ENCODE data around the gene RAD51B. TPM values are rescaled to one million over a fixed set of nuclear protein-coding genes. Genes with fewer than 3 reads are reported as not detected.
A peak's percentile ranks its signal among the peaks of the same experiment; 100 is the strongest.

The RAD51B gene
- total RNA-seq, 1 experiment from 2014 or later = 20.0 TPM

DNA sequence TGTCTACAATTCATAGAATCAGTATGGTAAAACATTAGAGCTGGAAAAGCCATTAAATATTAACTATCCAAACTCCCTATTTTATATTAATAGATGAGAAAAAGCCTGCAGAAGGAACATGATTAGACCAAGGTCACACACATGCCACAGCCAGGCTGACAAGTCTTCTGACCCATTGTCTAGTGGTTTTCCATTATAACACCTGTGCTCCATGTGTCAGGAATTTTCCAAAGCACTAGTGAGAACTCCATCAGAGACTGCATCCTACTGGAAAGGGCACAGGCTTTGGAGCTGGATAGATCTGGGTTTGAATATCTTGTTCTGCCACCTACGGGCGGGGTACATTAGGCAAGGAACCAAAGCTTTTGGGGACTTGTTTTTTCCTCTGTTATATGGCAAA is 325.5 kb downstream of the RAD51B start:
- no peak for DNase-seq (ENCODE audit: low read depth, low spot score)
- peak; percentile 34 for TF ChIP-seq RAD21 (IDR thresholded peaks at IDR 0.05; ENCODE audit: low read depth)
- TF ChIP-seq, protein P1, sequence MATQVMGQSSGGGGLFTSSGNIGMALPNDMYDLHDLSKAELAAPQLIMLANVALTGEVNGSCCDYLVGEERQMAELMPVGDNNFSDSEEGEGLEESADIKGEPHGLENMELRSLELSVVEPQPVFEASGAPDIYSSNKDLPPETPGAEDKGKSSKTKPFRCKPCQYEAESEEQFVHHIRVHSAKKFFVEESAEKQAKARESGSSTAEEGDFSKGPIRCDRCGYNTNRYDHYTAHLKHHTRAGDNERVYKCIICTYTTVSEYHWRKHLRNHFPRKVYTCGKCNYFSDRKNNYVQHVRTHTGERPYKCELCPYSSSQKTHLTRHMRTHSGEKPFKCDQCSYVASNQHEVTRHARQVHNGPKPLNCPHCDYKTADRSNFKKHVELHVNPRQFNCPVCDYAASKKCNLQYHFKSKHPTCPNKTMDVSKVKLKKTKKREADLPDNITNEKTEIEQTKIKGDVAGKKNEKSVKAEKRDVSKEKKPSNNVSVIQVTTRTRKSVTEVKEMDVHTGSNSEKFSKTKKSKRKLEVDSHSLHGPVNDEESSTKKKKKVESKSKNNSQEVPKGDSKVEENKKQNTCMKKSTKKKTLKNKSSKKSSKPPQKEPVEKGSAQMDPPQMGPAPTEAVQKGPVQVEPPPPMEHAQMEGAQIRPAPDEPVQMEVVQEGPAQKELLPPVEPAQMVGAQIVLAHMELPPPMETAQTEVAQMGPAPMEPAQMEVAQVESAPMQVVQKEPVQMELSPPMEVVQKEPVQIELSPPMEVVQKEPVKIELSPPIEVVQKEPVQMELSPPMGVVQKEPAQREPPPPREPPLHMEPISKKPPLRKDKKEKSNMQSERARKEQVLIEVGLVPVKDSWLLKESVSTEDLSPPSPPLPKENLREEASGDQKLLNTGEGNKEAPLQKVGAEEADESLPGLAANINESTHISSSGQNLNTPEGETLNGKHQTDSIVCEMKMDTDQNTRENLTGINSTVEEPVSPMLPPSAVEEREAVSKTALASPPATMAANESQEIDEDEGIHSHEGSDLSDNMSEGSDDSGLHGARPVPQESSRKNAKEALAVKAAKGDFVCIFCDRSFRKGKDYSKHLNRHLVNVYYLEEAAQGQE (IDR thresholded peaks at IDR 0.05; ENCODE audit: low read depth) = no peak
- TF ChIP-seq, protein P2, sequence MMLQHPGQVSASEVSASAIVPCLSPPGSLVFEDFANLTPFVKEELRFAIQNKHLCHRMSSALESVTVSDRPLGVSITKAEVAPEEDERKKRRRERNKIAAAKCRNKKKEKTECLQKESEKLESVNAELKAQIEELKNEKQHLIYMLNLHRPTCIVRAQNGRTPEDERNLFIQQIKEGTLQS (IDR thresholded peaks at IDR 0.05) = no peak
- CTCF ChIA-PET = interaction anchor here (1.4 kb wide), 1 partner anchor 201 kb away, joined by 4 read pairs; no protein-coding TSS in a partner anchor
- RAD21 ChIA-PET (ENCODE audit: low non-redundant PET in 1 of 2, low total read pairs in 2 of 2, uncharacterized antibody in 2 of 2, unreplicated experiment in 2 of 2) = interaction anchor here in 1 of 2 experiments (0.5 kb wide), 1 partner anchor 56 kb away, joined by 6 read pairs; no protein-coding TSS in a partner anchor
- Histone ChIP-seq H3K79me2 (ENCODE audit: insufficient read depth, low read length) (no peaks in the 10 kb centered on the region), H4K20me1 (ENCODE audit: insufficient read depth) (no peaks in the 10 kb centered on the region), H3K27ac (ENCODE audit: low read depth, low read length) (peak overlapping the region; percentile 99), H3K9ac (ENCODE audit: low read length) (no peak overlapping the region), H3K4me3 (replicated peaks in 1 of 2; ENCODE audit: low read depth in 1 of 2, low read length in 2 of 2) (no peak overlapping the region), H2AFZ (ENCODE audit: low read depth, low read length, poor library complexity, severe bottlenecking) (no peak overlapping the region), H3K4me1 (ENCODE audit: control insufficient read depth in 1 of 2, insufficient read depth in 2 of 2, low read length in 2 of 2) (peaks cover 77 to 80% of the 10 kb centered on the region in 2 experiments), H3K9me2 (ENCODE audit: insufficient read depth) (no peaks in the 10 kb centered on the region), H3K4me2 (ENCODE audit: low read length) (no peak overlapping the region), H3K27me3 (ENCODE audit: insufficient read depth, low read length) (no peaks in the 10 kb centered on the region), H3K9me3 (ENCODE audit: control insufficient read depth in 1 of 2, insufficient read depth in 1 of 2, low read depth in 1 of 2, low read length in 2 of 2) (peaks cover 0 to 12% of the 10 kb centered on the region in 2 experiments; a peak in 1 of 4 replicates), H3K36me3 (ENCODE audit: control insufficient read depth in 1 of 2, insufficient read depth in 2 of 2, low read length in 2 of 2) (peaks cover 0 to 5% of the 10 kb centered on the region in 2 experiments; a peak in 1 of 4 replicates)
- intact Hi-C loops (cut with micrococcal nuclease) = loop anchor here (5.0 kb wide), 1 partner anchor 203 kb away; no protein-coding TSS in a partner anchor
- POLR2A ChIA-PET = interaction anchor here (0.8 to 0.9 kb wide), 2 partner anchors 201 to 648 kb away, joined by 3 to 4 read pairs; partner anchors contain the start of gene ZFP36L1
- BruUV-seq (replicated peaks) = no TSS peak
- ATAC-seq = no peak

Data from HCT116 (cell line).